ENCODE results near the gene BATF2. TPM values are rescaled to one million over a fixed set of nuclear protein-coding genes. Genes with fewer than 3 reads are reported as not detected.

The BATF2 gene
- total RNA-seq (ENCODE audit: low replicate concordance): 0.15 TPM in 1 of 2 replicates, not detected in the other

GRCh38 chr11:64996710-64997380, at the start of gene BATF2:
Gene BATF2 (minus strand): TSS chr11:64996971. CDS start chr11:64996914, 57 bp downstream.

GRCh38 chr11:65040847-65041622, 44.3 kb upstream of the BATF2 start, which contains the start of gene SAC3D1:
Gene SAC3D1 (plus strand): TSS chr11:65041210. CDS start chr11:65041293, 83 bp downstream.

GRCh38 chr11:65027213-65028067, 30.7 kb upstream of the BATF2 start, which contains the start of gene SNX15:
Gene SNX15 (plus strand): TSS chr11:65027439. CDS start chr11:65027538, 99 bp downstream.

GRCh38 chr11:65013888-65014725, 17.3 kb upstream of the BATF2 start, which contains the start of gene ARL2:
Gene ARL2 (plus strand): TSS chr11:65014160. CDS start chr11:65014208, 48 bp downstream.

GRCh38 chr11:64971421-64972233, 25.1 kb downstream of the BATF2 start, which contains the start of gene MAJIN:
Gene MAJIN (minus strand): TSS chr11:64972108. CDS start chr11:64959405, 12,703 bp downstream.

Other genes starting within 250 kb of the BATF2 start
- gene PYGM, start 237.0 kb downstream of the BATF2 start, total RNA-seq (ENCODE audit: low replicate concordance): 0.68 and 4.0 TPM in 2 replicates
- 47.5 and 50.9 TPM in 2 replicates for gene SF1, start 218.4 kb downstream of the BATF2 start, total RNA-seq (ENCODE audit: low replicate concordance)
- gene MAP4K2, start 193.8 kb downstream of the BATF2 start, total RNA-seq (ENCODE audit: low replicate concordance): 4.7 and 7.2 TPM in 2 replicates
- 11.1 and 11.3 TPM in 2 replicates for gene MEN1, start 186.4 kb downstream of the BATF2 start, total RNA-seq (ENCODE audit: low replicate concordance)
- gene CDC42BPG, start 152.3 kb downstream of the BATF2 start, total RNA-seq (ENCODE audit: low replicate concordance): under 0.01 and 0.08 TPM in 2 replicates
- gene EHD1, start 118.3 kb downstream of the BATF2 start, total RNA-seq (ENCODE audit: low replicate concordance): 71.9 and 97.1 TPM in 2 replicates
- gene ATG2A, start 79.8 kb downstream of the BATF2 start, total RNA-seq (ENCODE audit: low replicate concordance): 5.6 and 9.2 TPM in 2 replicates
- gene PPP2R5B, start 72.3 kb downstream of the BATF2 start, total RNA-seq (ENCODE audit: low replicate concordance): 4.3 and 8.9 TPM in 2 replicates
- gene GPHA2, start 61.1 kb downstream of the BATF2 start, total RNA-seq (ENCODE audit: low replicate concordance): not detected in 2 replicates
- not detected in 2 replicates for gene MAJIN, start 24.9 kb downstream of the BATF2 start, total RNA-seq (ENCODE audit: low replicate concordance)
- 91.6 and 106 TPM in 2 replicates for gene ARL2, start 17.2 kb upstream of the BATF2 start, total RNA-seq (ENCODE audit: low replicate concordance)
- 5.9 TPM in 2 replicates for gene SNX15, start 30.5 kb upstream of the BATF2 start, total RNA-seq (ENCODE audit: low replicate concordance)
- 6.3 and 8.6 TPM in 2 replicates for gene SAC3D1, start 44.2 kb upstream of the BATF2 start, total RNA-seq (ENCODE audit: low replicate concordance)
- 13.1 and 25.5 TPM in 2 replicates for gene NAALADL1, start 61.6 kb upstream of the BATF2 start, total RNA-seq (ENCODE audit: low replicate concordance)
- gene CDCA5, start 87.1 kb upstream of the BATF2 start, total RNA-seq (ENCODE audit: low replicate concordance): 0.35 and 2.2 TPM in 2 replicates
- 21.5 and 40.3 TPM in 2 replicates for gene ZFPL1, start 87.3 kb upstream of the BATF2 start, total RNA-seq (ENCODE audit: low replicate concordance)
- gene VPS51, start 99.2 kb upstream of the BATF2 start, total RNA-seq (ENCODE audit: low replicate concordance): 215 and 350 TPM in 2 replicates
- 7.6 and 8.8 TPM in 2 replicates for gene TM7SF2, start 114.9 kb upstream of the BATF2 start, total RNA-seq (ENCODE audit: low replicate concordance)
- gene ZNHIT2, start 120.7 kb upstream of the BATF2 start, total RNA-seq (ENCODE audit: low replicate concordance): 3.0 and 7.5 TPM in 2 replicates
- 499 and 518 TPM in 2 replicates for gene FAU, start 125.2 kb upstream of the BATF2 start, total RNA-seq (ENCODE audit: low replicate concordance)
- 25.4 and 41.2 TPM in 2 replicates for gene MRPL49, start 125.3 kb upstream of the BATF2 start, total RNA-seq (ENCODE audit: low replicate concordance)
- gene SYVN1, start 137.5 kb upstream of the BATF2 start, total RNA-seq (ENCODE audit: low replicate concordance): 11.7 and 19.7 TPM in 2 replicates
- not detected in 2 replicates for gene SPDYC, start 173.3 kb upstream of the BATF2 start, total RNA-seq (ENCODE audit: low replicate concordance)
- 49.4 and 94.9 TPM in 2 replicates for gene CAPN1, start 185.0 kb upstream of the BATF2 start, total RNA-seq (ENCODE audit: low replicate concordance)